HUDEP-2 (cell line): Measurements from ENCODE around the gene ZBTB7C.

ENCODE experiments used
- DNase-seq, 76 experiments: peaks; one replicate each; lab custom pipeline; 2025; ENCODE audit not compliant: unreplicated experiment in 76 of 76; lab: John Stamatoyannopoulos, UW

The ZBTB7C gene

DNA sequence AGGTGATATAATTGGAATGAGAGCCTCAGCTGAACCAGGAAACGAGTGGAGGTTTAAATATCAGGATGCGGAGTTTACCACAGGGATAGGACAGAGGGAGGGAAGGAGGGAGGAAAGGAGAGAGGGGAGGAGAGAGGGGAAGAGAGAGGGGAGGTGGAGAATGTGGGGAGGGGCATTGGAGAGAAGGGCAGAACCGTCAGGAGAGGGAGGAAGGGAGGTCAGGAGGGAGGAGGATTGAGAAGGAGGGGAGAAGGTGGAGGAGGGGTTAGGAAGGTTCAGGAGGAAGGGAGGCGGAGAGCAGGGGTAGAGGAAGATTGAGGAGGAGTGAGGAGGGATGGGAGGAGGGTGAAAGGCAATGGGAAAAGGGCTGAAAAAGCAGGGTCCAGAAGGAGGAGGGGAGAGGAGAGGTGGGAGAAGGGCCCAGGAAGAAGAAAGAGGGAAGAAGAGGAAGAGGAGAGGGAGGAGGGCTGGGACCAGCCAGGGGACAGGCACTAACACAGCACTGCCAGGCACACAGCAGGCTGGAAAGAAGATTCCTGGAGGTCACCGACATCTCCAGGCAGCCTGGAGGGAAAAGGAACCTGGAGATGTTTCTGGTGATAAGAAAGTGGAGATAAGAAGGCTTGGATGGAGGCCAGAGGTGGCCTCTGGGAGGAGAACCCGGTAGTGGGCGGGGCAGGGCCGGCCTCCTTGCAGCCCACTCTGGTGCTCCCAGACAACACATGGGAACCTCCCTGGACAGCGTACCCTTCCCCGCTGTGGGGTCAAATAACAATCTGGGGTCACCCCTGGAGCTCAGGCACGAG lies 302.0 kb downstream of the ZBTB7C start:
- DNase-seq = no peak

GRCh38 chr18:48106498-48106897 lies 302.7 kb downstream of the ZBTB7C start:
- DNase-seq = no peak

DNA sequence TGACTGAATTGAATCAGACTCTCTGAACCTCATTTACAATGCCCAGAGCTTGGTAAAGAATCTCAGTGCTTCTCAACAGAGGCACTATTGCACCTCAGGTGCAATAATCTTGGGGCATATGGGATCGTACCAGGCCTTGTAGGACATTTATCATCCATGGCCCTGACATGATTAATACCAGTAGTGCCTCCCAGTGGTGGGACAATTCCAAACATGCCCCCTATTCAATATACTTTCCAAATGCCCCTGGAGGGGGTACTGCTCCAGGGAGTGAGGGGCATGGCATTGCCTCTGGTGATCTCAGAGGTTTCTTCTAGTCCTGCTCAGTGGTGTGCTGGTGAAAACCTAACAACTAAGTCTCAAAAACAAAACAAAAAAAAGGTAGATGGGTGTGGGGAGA lies 303.9 kb downstream of the ZBTB7C start:
- DNase-seq = peak in 1 of 76 experiments; percentile 7

GRCh38 chr18:48104705-48105104 lies 304.5 kb downstream of the ZBTB7C start:
- DNase-seq = peak in 6 of 76 experiments; percentile 4 to 16 (median 11)

GRCh38 chr18:48100651-48101165 lies 308.5 kb downstream of the ZBTB7C start:
- DNase-seq = no peak

- no peak for DNase-seq
Observed at GRCh38 chr18:48100165-48100575, 309.0 kb downstream of the ZBTB7C start.

DNA sequence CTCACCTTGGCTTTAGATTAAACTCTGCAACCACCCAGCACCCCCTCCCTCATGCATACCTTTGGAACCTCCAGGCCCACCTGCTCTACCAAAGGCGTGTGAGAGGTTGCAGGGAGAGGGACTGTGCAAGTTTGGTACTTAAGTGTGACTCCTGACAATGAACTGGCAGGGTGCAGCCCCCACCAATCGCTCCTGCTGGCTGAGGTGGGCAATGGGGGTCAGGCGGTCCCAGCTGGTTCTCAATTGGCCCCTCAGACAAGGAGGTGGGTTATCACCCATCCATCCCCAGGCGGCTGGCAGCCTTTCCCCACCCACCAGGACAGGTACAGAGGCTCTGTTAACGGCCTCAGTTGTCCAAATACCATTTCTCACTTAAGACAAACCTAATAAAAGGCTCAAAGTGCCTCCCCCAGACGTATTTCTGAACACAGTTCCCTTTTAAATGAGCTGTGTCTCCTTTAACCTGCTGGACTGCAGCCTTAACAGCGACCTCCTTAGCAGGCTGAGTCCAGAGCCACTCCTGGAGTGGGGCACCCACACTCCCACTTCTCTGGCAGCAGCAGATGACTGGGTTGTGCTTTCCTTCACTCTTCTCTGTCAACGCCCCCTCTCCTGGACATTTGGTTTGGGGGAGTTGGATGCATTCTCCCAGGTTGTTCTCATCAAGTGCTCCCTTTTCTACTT lies 309.6 kb downstream of the ZBTB7C start:
- no peak for DNase-seq

DNA sequence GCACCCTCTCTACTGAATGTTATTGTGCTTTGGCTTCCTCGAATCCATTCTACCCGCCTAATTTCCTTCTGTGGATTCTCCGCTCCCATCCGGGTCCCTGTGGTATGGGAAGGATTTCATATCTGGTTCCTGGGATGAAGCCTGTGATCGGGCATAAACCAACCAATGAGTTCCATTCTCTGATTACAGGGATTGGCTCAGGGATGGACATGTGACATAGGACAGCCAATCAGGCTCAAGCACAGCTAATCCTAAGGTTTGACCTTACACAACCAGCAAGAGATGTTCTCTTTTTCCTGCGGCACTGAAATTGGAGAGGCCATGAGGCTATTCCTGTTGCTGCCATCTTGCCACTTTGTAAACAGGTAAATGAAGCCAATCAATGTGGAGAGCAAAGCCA lies 310.6 kb downstream of the ZBTB7C start:
- DNase-seq = no peak

GRCh38 chr18:48098007-48098406 lies 311.2 kb downstream of the ZBTB7C start:
- DNase-seq = no peak

DNA sequence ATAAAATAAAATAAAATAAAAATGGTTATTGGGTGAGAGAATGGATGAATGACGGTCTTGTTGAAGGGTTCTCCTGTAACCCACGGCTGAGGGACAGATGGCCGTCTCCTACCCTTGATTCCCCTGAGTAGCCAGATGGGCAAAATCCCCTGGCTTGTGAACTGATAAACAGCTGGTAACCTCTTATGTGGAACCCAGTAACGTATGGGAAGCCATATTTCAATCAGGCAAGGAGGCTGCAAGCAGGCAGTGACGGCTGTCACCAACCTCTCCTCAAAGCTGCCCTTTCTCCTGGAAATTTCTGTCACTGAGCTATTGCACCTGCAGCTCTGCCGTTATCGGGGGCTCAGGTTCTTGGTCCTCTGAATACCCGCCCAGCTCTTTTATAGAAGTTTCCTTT lies 313.5 kb downstream of the ZBTB7C start:
- DNase-seq = no peak

GRCh38 chr18:48093104-48093503 lies 316.1 kb downstream of the ZBTB7C start:
- no peak for DNase-seq

DNA sequence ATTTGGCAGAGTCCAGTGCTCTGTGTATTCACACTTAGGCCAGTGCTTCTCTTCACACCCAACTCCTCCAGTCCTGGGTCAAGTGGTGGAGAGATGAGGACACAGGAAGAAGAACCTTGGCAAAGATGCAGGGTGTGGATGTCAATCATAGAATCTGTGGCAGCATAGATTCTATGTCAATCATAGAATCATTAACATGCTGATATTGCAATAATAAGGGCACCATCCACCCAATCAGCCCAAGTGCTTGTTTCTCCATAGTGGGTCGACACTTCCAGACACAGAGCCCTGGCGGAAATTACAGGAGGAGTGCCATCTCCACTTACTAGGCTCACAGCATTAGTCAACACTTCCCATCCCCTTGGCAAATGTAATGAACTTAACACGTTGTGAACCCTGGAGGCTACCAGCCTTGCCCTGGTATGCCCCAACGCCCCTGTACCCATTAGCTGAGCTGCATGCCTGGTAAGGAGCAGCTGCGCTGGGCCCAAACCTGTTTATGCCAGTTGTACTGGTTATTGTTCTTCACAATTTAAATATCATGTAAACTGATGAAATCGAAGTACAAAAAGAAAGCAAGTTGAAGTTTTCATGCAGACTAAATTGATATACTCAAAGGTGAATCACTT lies 317.2 kb downstream of the ZBTB7C start:
- no peak for DNase-seq

- DNase-seq = peak in 7 of 76 experiments; percentile 7 to 41 (median 17)
Observed at GRCh38 chr18:48090702-48091101, 318.5 kb downstream of the ZBTB7C start.

GRCh38 chr18:48090021-48090420 lies 319.2 kb downstream of the ZBTB7C start:
- no peak for DNase-seq

DNA sequence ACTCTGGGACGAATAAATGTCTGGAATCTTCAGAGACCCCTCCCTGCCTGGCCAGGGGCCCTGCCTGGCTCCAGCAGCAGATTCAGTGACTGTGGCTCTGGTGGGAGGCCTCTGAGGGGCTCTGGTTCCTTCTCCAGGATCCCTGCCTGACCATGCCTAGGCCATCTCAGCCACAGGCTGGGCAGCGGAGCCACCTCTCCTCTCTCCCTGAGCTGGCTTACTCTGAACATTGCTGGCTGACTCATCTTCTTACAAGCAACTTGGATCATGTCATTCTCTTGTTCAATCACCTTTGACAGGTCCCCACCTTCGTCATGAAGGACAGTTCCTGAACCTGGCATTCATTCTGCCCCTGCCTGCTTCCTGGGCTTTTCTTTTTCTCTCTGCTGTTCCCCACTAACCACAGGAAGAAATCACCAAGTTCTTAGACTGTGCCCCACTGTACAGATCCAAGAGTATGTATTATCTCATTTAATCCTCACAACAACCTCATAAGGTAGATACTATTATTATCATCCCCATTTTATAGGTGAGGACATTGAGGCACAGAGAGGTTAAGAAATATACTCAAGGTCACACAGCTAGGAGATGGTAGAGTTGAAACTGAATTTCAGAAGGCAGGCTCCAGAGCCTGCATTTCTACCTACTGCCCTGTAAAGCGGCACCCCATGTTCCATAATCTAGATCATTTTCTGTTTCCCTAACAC lies 323.2 kb downstream of the ZBTB7C start:
- DNase-seq = no peak

DNA sequence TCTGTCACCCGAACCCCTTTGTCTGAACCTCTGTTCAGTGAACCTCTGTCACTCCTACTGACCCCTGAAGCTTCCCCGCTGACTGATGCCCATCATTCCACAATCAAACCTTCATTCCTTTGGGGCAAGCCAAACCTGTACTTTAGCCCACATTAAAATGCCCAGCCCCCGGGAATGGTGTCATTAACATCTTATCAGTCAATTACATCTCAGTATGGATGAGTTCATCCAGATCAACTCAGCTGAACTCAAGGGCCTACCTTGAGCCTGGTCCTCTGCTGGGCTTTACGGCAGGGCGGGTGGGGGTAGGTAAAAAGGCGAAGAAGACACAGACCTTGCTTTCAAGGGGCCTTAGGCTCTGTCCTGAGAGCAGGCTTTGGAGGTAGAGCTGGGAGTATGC lies 324.3 kb downstream of the ZBTB7C start:
- no peak for DNase-seq

DNA sequence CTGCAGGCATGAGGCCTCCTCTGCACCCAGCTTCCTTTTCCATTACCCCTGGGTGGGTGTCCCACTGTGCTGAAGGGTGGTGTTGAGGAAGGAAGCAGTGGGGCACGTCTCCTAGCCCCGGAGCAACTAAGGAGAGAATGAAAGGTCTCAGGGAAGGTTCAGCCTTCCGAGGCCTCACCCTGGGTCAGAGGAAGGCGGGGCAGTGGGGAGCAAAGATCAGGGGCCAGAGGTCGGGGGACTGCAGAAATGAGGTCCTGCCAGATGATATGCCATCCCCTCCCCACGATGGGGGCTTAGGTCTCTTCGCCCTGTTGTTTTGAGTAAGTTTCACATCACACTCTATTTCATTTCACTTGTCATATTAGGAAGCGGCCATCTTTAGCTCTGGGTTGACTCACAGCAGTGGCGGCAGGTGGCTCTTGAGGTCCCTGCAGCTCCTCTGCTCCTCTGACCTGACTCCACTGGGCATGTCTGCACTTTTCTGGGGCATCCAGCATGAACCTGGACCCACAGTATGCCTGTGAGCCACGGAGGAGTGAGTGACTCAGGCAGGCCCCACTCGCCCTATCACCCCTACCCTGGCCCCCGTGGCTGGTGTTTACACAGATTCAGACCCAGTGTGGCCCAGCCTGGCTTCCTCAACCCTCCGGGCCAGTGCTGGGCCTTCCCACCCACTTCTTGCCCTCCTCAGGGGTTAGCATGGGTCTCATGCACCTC lies 325.0 kb downstream of the ZBTB7C start:
- DNase-seq = no peak

DNA sequence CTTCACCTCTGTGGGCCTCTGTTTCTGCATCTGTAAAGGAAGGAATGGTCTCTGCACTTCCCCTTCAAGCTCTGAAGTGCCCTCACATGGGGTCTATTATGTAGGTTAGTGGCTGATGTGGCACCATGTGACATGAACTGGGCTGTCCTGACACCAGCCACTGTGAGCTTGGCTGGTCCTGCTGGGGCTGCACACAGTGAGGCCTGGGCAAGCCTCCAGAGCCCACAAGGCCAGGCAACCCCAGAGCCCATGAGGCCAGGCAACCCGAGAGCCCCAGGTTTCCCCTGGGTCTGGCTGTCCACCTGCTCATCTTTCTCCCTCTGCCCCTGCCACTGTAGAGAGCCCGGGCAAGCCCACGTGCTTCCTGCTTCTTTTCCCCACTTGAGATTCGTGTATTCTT lies 328.6 kb downstream of the ZBTB7C start:
- no peak for DNase-seq

DNA sequence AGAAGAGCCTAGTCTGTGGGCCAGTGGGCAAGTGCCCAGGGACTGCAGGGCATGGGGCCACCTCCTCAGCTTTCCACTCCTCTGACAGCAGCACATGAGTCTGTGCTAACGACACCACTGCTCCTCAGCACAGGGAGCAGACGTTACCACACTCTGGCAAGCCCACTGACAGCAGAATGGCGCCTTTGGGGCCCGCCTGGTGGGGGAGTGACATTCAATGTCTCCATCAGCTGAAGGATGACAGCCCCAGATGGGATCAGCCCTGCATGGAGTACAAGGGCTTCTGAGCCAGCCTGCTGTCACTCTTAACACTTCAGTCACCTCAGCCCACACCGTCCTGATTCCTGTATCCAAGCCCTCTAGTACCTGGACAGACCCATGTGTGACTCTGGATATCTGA lies 329.3 kb downstream of the ZBTB7C start:
- no peak for DNase-seq

DNA sequence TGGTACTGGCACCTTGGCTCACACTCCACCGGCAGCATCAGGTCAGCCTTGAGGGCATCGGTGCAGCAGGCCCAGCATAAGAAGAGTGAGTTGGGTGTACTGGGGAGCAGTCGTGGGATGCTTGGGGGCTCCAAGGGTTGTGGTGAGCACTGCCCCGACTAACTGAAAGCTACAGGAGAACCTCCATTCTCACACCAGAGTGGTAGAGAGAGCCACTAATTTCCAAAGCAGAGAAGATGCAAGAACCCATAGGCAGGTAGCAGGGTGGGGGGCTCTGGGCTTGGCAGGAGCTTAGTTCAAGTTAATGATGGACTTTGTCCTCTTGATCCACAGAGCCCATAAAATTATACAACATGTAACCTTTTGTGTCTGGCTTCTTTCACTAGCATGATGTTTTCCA lies 330.7 kb downstream of the ZBTB7C start:
- no peak for DNase-seq
